ENCODE results near the gene NFE2L2. TPM values are rescaled to one million over a fixed set of nuclear protein-coding genes. Genes with fewer than 3 reads are reported as not detected.

NFE2L2 gene
- polyA plus RNA-seq, 1 donor (not counting 4 experiments of a cell fraction or from before 2014, with no cell fraction given), result 177 TPM

DNA sequence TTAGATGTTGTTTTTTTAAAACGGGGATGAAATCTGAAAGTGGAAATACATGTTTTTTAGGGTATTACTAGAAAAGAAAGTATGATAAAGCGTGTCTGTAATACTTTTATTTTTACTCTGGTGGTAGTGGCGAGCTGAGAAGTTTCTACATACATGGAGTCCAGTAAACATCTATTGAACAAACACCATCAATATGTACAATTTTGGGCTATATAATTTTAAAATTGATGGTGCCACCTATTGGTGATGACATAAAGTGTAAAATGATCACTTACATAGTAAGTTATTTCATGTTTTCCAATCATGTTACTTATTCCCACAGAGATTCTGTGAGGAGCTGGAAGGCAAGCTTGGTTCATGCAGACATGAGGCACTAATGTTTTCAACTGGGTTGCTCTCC, 31.5 kb upstream of the NFE2L2 start:
- Histone ChIP-seq H3K4me1 (ENCODE audit: control insufficient read depth, extremely low read depth, insufficient read depth, low read length) (no peaks in the 10 kb centered on the region), H3K79me2 (ENCODE audit: control insufficient read depth, insufficient read depth, low read length) (no peaks in the 10 kb centered on the region), H3K9me1 (ENCODE audit: control insufficient read depth, extremely low read depth, insufficient read depth, low read length) (no peaks in the 10 kb centered on the region), H2AFZ (ENCODE audit: control insufficient read depth, low read length) (peak overlapping the region; percentile 11), H3K27me3 (ENCODE audit: control insufficient read depth, extremely low read depth, insufficient read depth, low read length) (no peaks in the 10 kb centered on the region), H3K4me2 (ENCODE audit: control insufficient read depth, extremely low read depth, insufficient read depth, low read depth, low read length) (no peak overlapping the region), H3K4me3 (ENCODE audit: control insufficient read depth in 2 of 3, extremely low read depth in 1 of 3, insufficient read depth in 2 of 3, low read depth in 1 of 3, low read length in 3 of 3) (no peak overlapping the region), H3K9me3 (ENCODE audit: control insufficient read depth, low read depth, low read length) (no peaks in the 10 kb centered on the region), H3K9ac (ENCODE audit: control insufficient read depth, extremely low read depth, insufficient read depth, low read length) (no peak overlapping the region), H4K20me1 (ENCODE audit: control insufficient read depth, extremely low read depth, insufficient read depth, low read length) (no peaks in the 10 kb centered on the region), H3K27ac (ENCODE audit: control insufficient read depth, insufficient read depth, low read length) (no peak overlapping the region), H3K36me3 (ENCODE audit: control insufficient read depth in 2 of 2, extremely low read depth in 1 of 2, insufficient read depth in 2 of 2, low read length in 2 of 2) (no peaks in the 10 kb centered on the region)
- dilution Hi-C loops (cut with MboI; ENCODE audit: extremely low pct_ligation_motif_present, low sequenced_read_pairs), result no loop called here
- DNase-seq (ENCODE audit: low read depth, low spot score), result no peak
- no peak for FAIRE-seq
- TF ChIP-seq EZH2 (IDR thresholded peaks at IDR 0.05; ENCODE audit: low read length), result no peak
- peak in 2 of 3 experiments; percentile 21 to 38 for TF ChIP-seq CTCF (optimal IDR thresholded peaks at IDR 0.05 in 1 of 3, IDR thresholded peaks at IDR 0.05 in 1 of 3, conservative IDR thresholded peaks at IDR 0.05 in 1 of 3; ENCODE audit: extremely low read depth in 1 of 3, insufficient read depth in 2 of 3, low read length in 3 of 3)

DNA sequence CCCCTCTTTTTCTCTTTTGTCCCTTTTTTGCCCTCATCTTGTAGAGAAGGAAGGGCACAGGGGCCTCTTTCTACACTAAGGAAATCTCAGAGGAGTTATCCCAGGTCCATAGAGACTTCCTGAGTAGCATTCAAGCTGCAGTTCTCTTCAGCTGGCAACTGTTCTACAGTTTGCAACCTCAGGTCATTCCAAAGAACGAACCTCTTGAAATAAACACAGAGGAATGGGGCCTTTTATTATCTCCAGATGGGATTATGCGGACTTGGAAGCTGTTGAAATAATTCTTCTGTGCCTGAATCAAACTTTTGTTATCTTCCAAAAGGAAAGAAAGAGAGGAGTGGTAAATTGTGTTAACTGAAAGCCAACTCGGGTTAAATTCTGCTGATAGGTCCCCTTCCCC, 31.0 kb upstream of the NFE2L2 start:
- Histone ChIP-seq H3K4me3 (ENCODE audit: control insufficient read depth in 2 of 3, extremely low read depth in 1 of 3, insufficient read depth in 2 of 3, low read depth in 1 of 3, low read length in 3 of 3) (no peak overlapping the region), H3K27me3 (ENCODE audit: control insufficient read depth, extremely low read depth, insufficient read depth, low read length) (no peaks in the 10 kb centered on the region), H3K9me1 (ENCODE audit: control insufficient read depth, extremely low read depth, insufficient read depth, low read length) (no peaks in the 10 kb centered on the region), H3K4me2 (ENCODE audit: control insufficient read depth, extremely low read depth, insufficient read depth, low read depth, low read length) (no peak overlapping the region), H3K9me3 (ENCODE audit: control insufficient read depth, low read depth, low read length) (no peaks in the 10 kb centered on the region), H3K27ac (ENCODE audit: control insufficient read depth, insufficient read depth, low read length) (no peak overlapping the region), H3K4me1 (ENCODE audit: control insufficient read depth, extremely low read depth, insufficient read depth, low read length) (no peaks in the 10 kb centered on the region), H3K79me2 (ENCODE audit: control insufficient read depth, insufficient read depth, low read length) (no peaks in the 10 kb centered on the region), H2AFZ (ENCODE audit: control insufficient read depth, low read length) (no peak overlapping the region), H3K36me3 (ENCODE audit: control insufficient read depth in 2 of 2, extremely low read depth in 1 of 2, insufficient read depth in 2 of 2, low read length in 2 of 2) (no peaks in the 10 kb centered on the region), H3K9ac (ENCODE audit: control insufficient read depth, extremely low read depth, insufficient read depth, low read length) (no peak overlapping the region), H4K20me1 (ENCODE audit: control insufficient read depth, extremely low read depth, insufficient read depth, low read length) (no peaks in the 10 kb centered on the region)
- FAIRE-seq (no peak), DNase-seq (ENCODE audit: low read depth, low spot score) (no peak)
- dilution Hi-C loops (cut with MboI; ENCODE audit: extremely low pct_ligation_motif_present, low sequenced_read_pairs), result no loop called here
- TF ChIP-seq CTCF (optimal IDR thresholded peaks at IDR 0.05 in 1 of 3, IDR thresholded peaks at IDR 0.05 in 1 of 3, conservative IDR thresholded peaks at IDR 0.05 in 1 of 3; ENCODE audit: extremely low read depth in 1 of 3, insufficient read depth in 2 of 3, low read length in 3 of 3) (no peak), EZH2 (IDR thresholded peaks at IDR 0.05; ENCODE audit: low read length) (no peak)
